Tongue (tissue), 3 donors: ENCODE results near the gene MARK2. TPM values are rescaled to one million over a fixed set of nuclear protein-coding genes. Genes with fewer than 3 reads are reported as not detected.

ENCODE experiments used
- DNase-seq: peaks from one replicate; pipeline ENCODE4 v3.0.0-alpha.2; 2015
- small RNA-seq: library from RNA; depleted of rRNA; stranded (forward); fragments of <200 nt; gene quantifications from one replicate; pipeline ENCODE3, GENCODE V24; 2014; ENCODE audit warnings: low replicate concordance
- total RNA-seq: library from RNA; depleted of rRNA; stranded (reverse); fragments of >200 nt; gene quantifications from one replicate; pipeline ENCODE4 v1.2.3, GENCODE V29; 2014

MARK2 gene
- total RNA-seq, 1 donor from 2014 or later: 18.2 TPM

DNA sequence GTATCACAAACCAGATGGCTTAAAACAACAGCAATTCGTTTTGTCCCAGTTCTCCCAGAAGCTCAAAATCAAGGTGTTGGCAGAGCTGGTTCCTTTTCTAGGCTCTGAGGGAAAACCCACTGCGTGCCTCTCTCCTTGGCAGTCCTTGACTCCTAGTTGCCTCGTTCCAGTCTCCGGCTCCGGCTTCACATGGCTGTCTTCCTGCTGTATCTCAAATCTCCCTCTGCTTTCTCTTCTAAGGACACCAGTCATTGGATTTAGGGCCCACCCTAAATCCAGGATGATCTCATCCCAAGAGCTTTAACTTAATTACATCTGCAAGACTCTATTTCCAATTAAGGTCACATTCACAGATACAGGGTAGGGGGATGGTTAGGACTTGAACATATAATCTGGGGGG is 90.7 kb downstream of the MARK2 start:
- no peak for DNase-seq

GRCh38 chr11:63931045-63931444 is 92.1 kb downstream of the MARK2 start:
- DNase-seq: peak; percentile 38

GRCh38 chr11:63931876-63932275 is 93.0 kb downstream of the MARK2 start:
- DNase-seq: no peak

GRCh38 chr11:63933459-63933858 is 94.5 kb downstream of the MARK2 start:
- DNase-seq: no peak

- DNase-seq: no peak
Observed at GRCh38 chr11:63937713-63938478, 99.0 kb downstream of the MARK2 start.

GRCh38 chr11:63938479-63939396 is 99.8 kb downstream of the MARK2 start, which contains the start of gene NAA40:
Gene NAA40, plus strand, starts transcription at chr11:63939002. Its CDS starts 95 bp downstream, at chr11:63939097.
- peak; percentile 97 for DNase-seq

GRCh38 chr11:63939397-63939891 is 100.5 kb downstream of the MARK2 start:
- DNase-seq: peak; percentile 33

GRCh38 chr11:63940786-63941185 is 101.9 kb downstream of the MARK2 start:
- no peak for DNase-seq

DNA sequence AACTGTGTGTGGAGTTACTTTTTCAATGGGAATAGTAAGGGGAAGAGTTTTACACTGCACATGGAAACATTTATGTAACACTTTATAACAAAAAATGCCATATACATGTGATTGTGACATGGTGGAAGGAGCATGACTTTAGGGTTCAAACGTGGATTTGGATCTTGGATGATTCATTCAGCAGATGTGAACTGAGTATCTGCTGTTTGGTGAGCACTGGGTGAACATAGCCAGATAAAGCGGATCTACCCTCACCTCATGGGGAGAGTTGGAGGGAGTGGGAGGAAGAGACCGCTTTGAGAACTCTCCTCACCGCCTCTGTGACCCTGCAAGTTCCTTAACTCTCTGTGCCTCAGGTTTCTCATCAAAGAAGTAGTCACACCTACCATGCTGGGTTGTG is 103.0 kb downstream of the MARK2 start:
- no peak for DNase-seq

GRCh38 chr11:63942803-63943202 is 103.9 kb downstream of the MARK2 start:
- no peak for DNase-seq

DNA sequence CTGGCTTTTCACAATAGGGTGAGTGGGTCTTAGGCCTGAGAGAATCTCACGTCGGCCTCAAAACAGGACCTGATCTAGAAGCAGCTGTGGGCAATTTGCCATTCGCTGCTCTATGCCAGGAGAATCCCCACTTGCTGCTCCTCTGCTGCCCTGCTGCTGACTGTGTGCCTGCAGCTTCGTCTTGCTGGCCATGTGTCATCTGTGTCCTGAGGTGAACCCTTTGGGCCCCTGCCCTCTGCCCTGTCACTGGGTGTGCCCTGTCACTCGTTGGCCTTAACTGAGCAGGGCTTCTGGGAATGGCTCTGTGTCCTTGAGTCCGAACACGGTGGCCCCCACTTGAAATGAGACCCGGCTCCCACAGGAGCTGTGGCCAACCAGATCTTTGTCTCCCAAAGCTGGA is 106.1 kb downstream of the MARK2 start:
- DNase-seq: peak; percentile 83

GRCh38 chr11:63945477-63946163 is 106.7 kb downstream of the MARK2 start:
- peak; percentile 85 for DNase-seq

GRCh38 chr11:63951779-63952536 is 113.0 kb downstream of the MARK2 start:
- DNase-seq: no peak

DNA sequence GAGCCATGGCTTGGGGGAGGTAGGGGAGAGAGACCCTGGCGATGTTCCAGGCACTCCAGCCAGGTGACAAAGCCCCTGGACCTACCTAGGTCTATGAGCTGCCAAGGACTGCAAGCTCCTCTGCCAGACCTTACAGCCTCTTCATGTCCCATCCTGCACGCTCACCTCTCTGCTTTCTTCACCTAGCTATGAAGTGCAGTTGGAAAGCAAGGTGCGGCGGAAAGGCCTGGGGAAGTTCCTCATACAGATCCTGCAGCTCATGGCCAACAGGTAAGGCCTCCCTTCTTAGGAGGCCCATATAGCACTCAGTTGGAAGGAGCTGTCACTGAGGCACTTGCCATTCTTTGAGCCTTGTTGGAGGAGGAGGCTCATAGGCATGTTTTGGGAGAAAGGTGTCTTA is 113.7 kb downstream of the MARK2 start:
- DNase-seq: no peak

DNA sequence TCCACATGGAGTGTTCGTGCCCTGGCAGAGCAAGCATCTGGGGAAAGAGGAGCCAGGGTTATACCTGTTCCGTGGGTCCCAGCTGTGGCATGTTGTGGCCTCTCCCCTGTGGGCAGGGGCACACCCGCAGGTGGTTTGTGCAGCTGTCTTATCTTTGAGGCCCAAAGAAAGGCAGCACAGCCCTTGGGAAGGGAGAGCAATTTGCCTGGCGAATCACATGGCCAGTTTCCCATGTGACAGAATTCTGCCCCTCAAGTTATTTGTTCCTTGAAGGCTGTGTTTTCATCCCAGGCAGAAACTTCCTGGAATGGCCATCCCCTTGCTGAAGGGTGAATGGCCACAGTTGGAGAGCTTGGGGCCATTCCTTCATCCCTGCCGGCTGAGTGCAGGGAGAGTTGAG is 119.1 kb downstream of the MARK2 start:
- DNase-seq: no peak

Small RNAs within 50 kb of the gene (small RNA-seq; reads per million reads assigned to genes)
- gene AP006289.1 (not detected), gene RN7SL596P (not detected), gene RNU6-1306P (not detected)

Other genes starting within 250 kb of the MARK2 start
- gene PLAAT3, start 224.7 kb upstream of the MARK2 start, total RNA-seq: 34.8 TPM
- gene ATL3, start 167.7 kb upstream of the MARK2 start, total RNA-seq: 67.5 TPM
- gene RTN3, start 157.6 kb upstream of the MARK2 start, total RNA-seq: 46.1 TPM
- gene ZFTA, start 70.3 kb upstream of the MARK2 start, total RNA-seq: 33.7 TPM
- gene SPINDOC, start 25.7 kb upstream of the MARK2 start, total RNA-seq: 11.9 TPM
- 3.0 TPM for gene RCOR2, start 78.1 kb downstream of the MARK2 start, total RNA-seq
- gene NAA40, start 99.9 kb downstream of the MARK2 start, total RNA-seq: 12.1 TPM
- gene COX8A, start 135.5 kb downstream of the MARK2 start, total RNA-seq: 544 TPM
- gene OTUB1, start 147.3 kb downstream of the MARK2 start, total RNA-seq: 44.0 TPM
- gene FLRT1, start 196.8 kb downstream of the MARK2 start, total RNA-seq: 3.7 TPM